NCI-H2081 treated with DMSO at 0.1 percent for 48 hours (cell line): ENCODE measurements around the gene USP37.

Experiments
- DNase-seq: peaks from one replicate; lab custom pipeline; 2025; lab: John Stamatoyannopoulos, UW

Gene USP37

DNA sequence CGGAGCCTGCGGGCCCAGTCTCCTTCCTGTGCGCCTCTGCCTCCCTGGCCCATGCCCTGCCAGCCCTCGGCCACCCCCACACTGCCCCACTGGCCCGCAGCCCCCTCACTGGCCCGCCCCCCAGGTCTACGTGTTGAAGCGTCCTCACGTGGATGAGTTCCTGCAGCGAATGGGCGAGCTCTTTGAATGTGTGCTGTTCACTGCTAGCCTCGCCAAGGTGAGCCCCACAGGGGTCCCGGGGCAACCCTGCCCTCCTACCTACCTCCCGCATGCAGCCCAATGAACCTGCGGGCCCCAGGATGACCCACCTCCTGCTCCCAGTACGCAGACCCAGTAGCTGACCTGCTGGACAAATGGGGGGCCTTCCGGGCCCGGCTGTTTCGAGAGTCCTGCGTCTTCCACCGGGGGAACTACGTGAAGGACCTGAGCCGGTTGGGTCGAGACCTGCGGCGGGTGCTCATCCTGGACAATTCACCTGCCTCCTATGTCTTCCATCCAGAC, 165.2 kb downstream of the USP37 start:
- no peak for DNase-seq

DNA sequence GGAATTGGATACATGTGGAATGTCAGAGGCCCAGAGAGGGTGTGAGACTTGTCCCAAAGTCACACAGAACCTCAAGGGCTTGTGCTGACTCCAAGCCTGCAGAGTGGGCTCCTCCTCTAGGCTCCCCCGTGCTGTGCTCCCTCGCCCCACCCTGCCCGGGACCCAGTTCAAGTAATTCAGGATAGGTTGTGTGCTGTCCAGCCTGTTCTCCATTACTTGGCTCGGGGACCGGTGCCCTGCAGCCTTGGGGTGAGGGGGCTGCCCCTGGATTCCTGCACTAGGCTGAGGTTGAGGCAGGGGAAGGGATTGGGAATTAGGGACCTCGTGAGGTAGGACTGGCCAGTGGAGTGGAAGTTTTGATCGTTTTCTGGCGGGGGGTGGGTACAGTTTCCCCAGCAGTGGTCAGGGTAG, 165.7 kb downstream of the USP37 start:
- DNase-seq, result no peak

DNA sequence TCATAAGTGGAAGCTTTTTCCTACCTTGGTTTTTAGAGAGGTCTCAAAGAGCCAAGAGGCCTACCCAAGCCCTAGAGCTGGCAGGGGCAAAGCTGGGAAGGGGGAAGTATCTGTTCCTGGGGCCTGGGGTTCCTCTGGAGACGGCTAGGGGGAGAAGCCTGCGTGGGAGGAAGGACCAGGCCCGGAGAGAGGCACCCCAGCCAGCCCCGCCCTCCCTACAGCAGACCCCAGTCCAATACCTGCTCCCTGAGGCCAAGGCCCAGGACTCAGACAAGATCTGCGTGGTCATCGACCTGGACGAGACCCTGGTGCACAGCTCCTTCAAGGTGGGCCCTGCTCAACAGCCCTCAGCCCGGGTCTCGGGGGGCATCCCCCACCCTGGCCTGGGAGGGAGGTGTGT, 166.3 kb downstream of the USP37 start:
- no peak for DNase-seq

DNA sequence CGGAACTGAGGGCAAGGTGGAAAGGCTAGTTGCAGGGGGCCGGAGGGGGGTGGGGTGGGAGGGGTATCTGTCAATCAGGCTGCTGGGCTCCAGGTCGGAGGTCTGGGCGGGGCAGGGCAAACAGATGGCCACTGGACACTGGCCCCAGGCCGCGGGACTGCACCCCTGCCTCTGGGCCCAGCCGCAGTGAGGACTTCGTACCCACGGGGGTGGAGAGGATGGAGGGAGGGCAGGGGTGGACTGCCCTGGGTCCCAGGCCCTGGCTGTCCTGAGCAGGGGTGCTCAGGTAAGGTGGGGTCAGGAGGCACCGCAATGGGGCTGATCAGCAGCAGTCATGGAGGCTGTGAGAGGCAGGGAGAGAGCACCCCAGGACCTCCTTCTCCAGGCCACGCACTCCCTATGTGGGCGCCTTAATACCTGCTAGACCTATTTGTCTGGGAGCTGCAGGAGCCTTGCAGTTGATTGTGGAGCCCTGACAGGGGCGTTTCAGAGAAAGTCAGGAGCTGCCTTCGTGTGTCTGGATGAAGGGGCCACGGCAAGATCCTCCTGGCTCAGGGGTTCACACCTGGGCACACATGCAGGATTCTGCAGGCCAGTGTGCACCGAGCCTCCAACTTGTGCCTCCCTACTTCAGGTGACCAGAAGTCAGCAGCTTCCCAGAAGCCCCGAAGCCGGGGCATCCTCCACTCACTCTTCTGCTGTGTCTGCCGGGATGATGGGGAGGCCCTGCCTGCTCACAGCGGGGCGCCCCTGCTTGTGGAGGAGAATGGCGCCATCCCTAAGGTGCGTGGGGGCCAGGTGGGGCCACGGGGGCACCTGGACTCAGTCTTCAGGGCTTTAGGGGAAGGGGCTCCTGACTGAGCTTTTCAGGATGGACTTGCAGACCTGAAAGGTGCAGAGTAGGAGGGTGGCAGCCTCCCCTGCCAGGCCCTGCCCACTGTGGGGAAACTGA, 166.9 kb downstream of the USP37 start:
- no peak for DNase-seq
